A673 (cell line): Measurements from ENCODE around the gene MSANTD2.

ENCODE experiments used
- CTCF ChIP-seq: fragments of 300-800, 200-600 bp; sonication (generic); conservative IDR thresholded peaks from 2 replicates; pipeline ENCODE4 v1.5.1; 2017; ENCODE audit warnings: low read depth, mild to moderate bottlenecking, antibody characterized with exemption, low read length, moderate library complexity, mixed read lengths
- EZH2 ChIP-seq: fragments of 200-600 bp; sonication (generic); IDR thresholded peaks from 2 replicates; pipeline ENCODE4 v1.6.1; 2017; ENCODE audit warnings: borderline replicate concordance, low read depth, mild to moderate bottlenecking, mixed read lengths, antibody characterized with exemption, low read length; ENCODE audit not compliant: poor library complexity, severe bottlenecking

DNA sequence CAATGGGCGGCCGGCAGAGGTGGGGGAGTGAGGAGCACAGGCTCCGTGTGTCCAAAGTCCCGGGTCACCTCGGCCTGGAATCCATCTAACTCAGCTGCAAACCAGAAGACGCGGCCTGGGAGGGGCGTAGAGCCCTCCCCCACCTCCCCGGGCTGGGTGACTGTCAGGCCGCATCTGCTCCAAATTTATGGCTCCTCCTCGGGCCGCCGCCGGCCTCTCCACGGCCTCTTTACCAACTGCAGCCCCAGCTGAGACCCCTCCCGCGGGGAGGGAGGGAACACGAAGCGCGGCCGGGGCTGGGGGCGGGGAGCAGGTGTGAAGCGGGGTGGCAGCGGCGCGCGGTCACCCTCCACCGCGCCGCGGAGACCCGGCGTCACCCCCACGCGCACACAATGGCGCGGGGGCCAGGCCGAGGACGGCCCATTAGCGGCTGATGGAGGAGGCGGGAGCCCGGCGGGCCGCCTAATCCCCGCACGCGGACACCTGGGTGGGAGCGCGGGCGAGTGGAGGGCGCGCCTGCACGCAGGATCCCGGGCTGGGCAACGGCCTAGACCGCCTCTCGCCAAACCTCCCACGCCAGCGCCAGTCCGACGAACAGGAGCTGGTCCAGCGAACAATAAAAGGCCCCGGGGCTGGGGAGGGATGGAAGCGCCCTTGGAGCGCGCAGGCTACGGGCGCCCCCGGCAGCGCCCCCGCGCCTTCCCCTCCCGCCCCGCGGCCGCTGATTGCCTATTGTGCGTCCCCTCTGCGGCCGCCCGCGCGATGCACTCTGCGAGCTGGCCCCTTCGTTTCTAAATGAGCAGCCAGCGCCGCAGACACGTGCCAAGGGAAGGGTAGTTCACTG lies 39.1 kb upstream of the MSANTD2 start:
- no peak for TF ChIP-seq CTCF
- TF ChIP-seq EZH2 = peak; percentile 87
